ENCODE measurements around the gene ERICH6B.
A peak's percentile ranks its signal among the peaks of the same experiment; 100 is the strongest.

ERICH6B gene

GRCh38 chr13:45540864-45541263 is 74.7 kb downstream of the ERICH6B start:
- no peak for DNase-seq

DNA sequence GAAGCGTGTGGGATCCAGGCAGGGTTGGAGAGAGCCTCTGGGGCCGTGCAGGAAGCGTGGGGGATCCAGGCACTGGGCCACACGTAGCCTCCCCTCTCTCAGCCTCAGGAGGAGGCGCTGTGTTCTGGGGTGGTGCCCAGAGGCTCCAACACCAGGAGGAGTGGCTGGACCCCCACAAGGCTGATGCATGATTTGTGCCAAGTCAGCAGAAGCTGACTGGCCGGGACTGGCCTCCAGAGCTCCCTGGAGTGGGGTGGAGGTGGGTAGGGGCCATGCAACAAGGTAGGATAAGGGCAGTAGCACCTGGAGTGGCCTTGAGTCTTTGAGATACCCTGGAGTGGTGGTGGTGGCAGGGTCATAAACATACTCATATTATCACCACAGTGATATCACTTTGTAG is 75.3 kb downstream of the ERICH6B start:
- no peak for DNase-seq

GRCh38 chr13:45538382-45538781 is 77.2 kb downstream of the ERICH6B start:
- DNase-seq = peak; percentile 28

- no peak for DNase-seq
Measured at GRCh38 chr13:45537516-45537915, 78.0 kb downstream of the ERICH6B start.

- DNase-seq = no peak
Measured at GRCh38 chr13:45536224-45536623, 79.3 kb downstream of the ERICH6B start.

- DNase-seq = no peak
Measured at GRCh38 chr13:45534604-45535003, 80.9 kb downstream of the ERICH6B start.

- no peak for DNase-seq
Measured at GRCh38 chr13:45529758-45530157, 85.8 kb downstream of the ERICH6B start.

- DNase-seq = no peak
Measured at GRCh38 chr13:45527699-45528462, 87.7 kb downstream of the ERICH6B start.

- DNase-seq = no peak
Measured at GRCh38 chr13:45522571-45522970, 93.0 kb downstream of the ERICH6B start.

GRCh38 chr13:45521297-45521696 is 94.2 kb downstream of the ERICH6B start:
- no peak for DNase-seq

GRCh38 chr13:45519493-45519892 is 96.0 kb downstream of the ERICH6B start:
- DNase-seq = no peak

- no peak for DNase-seq
Measured at GRCh38 chr13:45518525-45519245, 96.9 kb downstream of the ERICH6B start.

GRCh38 chr13:45516757-45517156 is 98.8 kb downstream of the ERICH6B start:
- no peak for DNase-seq

DNA sequence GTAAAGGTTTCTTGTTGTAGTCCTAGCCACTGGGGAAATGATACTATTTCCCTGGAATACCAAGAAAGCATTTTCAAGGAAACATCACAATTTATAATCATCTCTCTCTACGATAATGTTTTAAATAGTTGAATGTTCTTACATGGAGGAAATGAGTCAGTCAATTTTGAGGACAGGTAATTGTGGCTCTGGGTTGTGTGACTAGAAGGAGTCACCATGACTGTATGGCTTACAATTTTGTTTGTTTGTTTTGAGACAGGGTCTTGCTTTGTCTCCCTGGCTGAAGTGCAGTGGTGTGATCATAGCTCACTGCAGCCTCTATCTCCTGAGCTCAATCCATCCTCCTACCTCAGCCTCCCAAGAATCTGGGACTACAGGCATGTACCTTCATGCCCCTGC is 103.4 kb downstream of the ERICH6B start:
- no peak for DNase-seq

- peak; percentile 62 for DNase-seq
Measured at GRCh38 chr13:45511310-45512097, 104.0 kb downstream of the ERICH6B start.

GRCh38 chr13:45510672-45511071 is 104.9 kb downstream of the ERICH6B start:
- DNase-seq = no peak

- no peak for DNase-seq
Measured at GRCh38 chr13:45508776-45509175, 106.8 kb downstream of the ERICH6B start.

- no peak for DNase-seq
Measured at GRCh38 chr13:45506811-45507210, 108.7 kb downstream of the ERICH6B start.

GRCh38 chr13:45503658-45504057 is 111.9 kb downstream of the ERICH6B start:
- no peak for DNase-seq

DNA sequence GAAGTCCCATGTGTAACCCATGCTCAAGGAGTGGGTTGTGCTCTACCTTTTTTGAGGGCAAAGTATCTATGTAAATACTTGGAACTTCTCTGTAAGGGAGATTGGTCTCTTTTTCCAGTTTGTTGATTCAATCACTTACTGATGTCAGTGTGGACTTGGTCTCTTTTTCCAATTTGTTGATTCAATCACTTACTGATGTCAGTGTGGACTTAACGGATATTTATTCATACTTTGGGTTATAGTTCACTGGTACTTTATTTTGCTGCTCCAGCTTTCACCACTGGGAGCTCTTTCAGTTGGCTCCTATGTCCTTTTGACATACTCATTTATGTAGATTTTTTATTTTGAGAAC is 114.4 kb downstream of the ERICH6B start:
- DNase-seq = no peak

- no peak for DNase-seq
Measured at GRCh38 chr13:45500492-45501174, 114.9 kb downstream of the ERICH6B start.

DNA sequence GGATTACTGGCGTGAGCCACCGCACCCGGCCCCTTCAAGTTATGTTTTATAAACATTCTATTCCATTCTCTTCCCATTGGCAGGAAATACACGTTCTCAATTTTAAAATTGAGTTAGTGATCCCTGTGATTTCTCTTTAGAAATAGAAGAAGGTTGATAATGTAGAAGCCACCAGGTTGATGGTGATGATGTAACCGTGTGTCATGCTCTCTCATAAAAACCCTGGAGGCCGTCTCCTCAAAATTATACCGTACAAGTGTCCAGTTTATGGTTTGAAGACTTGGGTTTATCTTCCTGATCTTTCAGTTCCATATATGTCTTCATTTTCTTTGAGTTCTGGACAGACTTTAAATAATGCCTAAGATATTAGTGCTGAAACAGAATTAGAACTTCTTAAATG is 118.6 kb downstream of the ERICH6B start:
- no peak for DNase-seq

GRCh38 chr13:45492538-45492937 is 123.0 kb downstream of the ERICH6B start:
- no peak for DNase-seq

All from NCI-H146 (cell line).